NT2/D1 (cell line): ENCODE data around the gene CEP164.

Source experiments
- DNase-seq: peaks from one replicate; pipeline ENCODE4 v3.0.0-alpha.2; 2011; ENCODE audit warnings: low read depth, low spot score
- H3K27me3 ChIP-seq: 2 replicates; pipeline ENCODE4 v1.6.0; 2011; ENCODE audit warnings: mild to moderate bottlenecking; ENCODE audit not compliant: insufficient read length, insufficient read depth
- H3K36me3 ChIP-seq: 2 replicates; pipeline ENCODE4 v1.6.1; 2011; ENCODE audit warnings: mild to moderate bottlenecking, low read length, mixed read lengths; ENCODE audit not compliant: insufficient read depth, insufficient read length
- H3K4me1 ChIP-seq: 2 replicates; pipeline ENCODE4 v1.5.1; 2011; ENCODE audit not compliant: insufficient read depth, insufficient read length
- H3K4me3 ChIP-seq: 2 replicates; pipeline ENCODE4 v1.5.1; 2011; ENCODE audit warnings: low read depth; ENCODE audit not compliant: insufficient read length
- H3K9ac ChIP-seq: 2 replicates; pipeline ENCODE4 v1.6.0; 2011; ENCODE audit warnings: low read depth; ENCODE audit not compliant: insufficient read length
- H3K9me3 ChIP-seq: 2 replicates; pipeline ENCODE4 v1.5.1; 2011; ENCODE audit warnings: mild to moderate bottlenecking, low read length; ENCODE audit not compliant: insufficient read depth
- SUZ12 ChIP-seq: IDR thresholded peaks from 2 replicates; pipeline ENCODE4 v1.6.1; 2011; ENCODE audit not compliant: insufficient read length, insufficient read depth; ENCODE audit errors: extremely low read depth
- YY1 ChIP-seq: IDR thresholded peaks from 2 replicates; pipeline ENCODE4 v1.6.1; 2011; ENCODE audit not compliant: insufficient read length, insufficient read depth
- ZNF274 ChIP-seq: IDR thresholded peaks from 2 replicates; pipeline ENCODE4 v1.6.1; 2011; ENCODE audit warnings: mild to moderate bottlenecking, low read depth, low read length

The CEP164 gene

GRCh38 chr11:117366875-117367274 is 39.2 kb downstream of the CEP164 start:
- H3K9me3 ChIP-seq: no peaks in the 10 kb centered on the region
- TF ChIP-seq SUZ12 (no peak), ZNF274 (no peak), YY1 (no peak)
- H3K27me3 ChIP-seq: no peaks in the 10 kb centered on the region
- DNase-seq: no peak
- H3K4me1 ChIP-seq: peaks cover 2% of the 10 kb centered on the region
- H3K9ac ChIP-seq: no peak overlapping the region
- peaks cover 76% of the 10 kb centered on the region for H3K36me3 ChIP-seq
- no peak overlapping the region for H3K4me3 ChIP-seq

- Histone ChIP-seq H3K4me1 (peaks cover 2% of the 10 kb centered on the region), H3K9me3 (no peaks in the 10 kb centered on the region), H3K4me3 (no peak overlapping the region), H3K9ac (no peak overlapping the region), H3K36me3 (peaks cover 74% of the 10 kb centered on the region), H3K27me3 (no peaks in the 10 kb centered on the region)
- no peak for TF ChIP-seq ZNF274
- no peak for TF ChIP-seq YY1
- no peak for TF ChIP-seq SUZ12
- no peak for DNase-seq
Measured at GRCh38 chr11:117369534-117369933, 41.9 kb downstream of the CEP164 start.

- Histone ChIP-seq H3K4me1 (peaks cover 2% of the 10 kb centered on the region), H3K36me3 (peaks cover 77% of the 10 kb centered on the region), H3K4me3 (no peak overlapping the region), H3K27me3 (no peaks in the 10 kb centered on the region), H3K9me3 (no peaks in the 10 kb centered on the region), H3K9ac (no peak overlapping the region)
- TF ChIP-seq ZNF274: no peak
- TF ChIP-seq SUZ12: no peak
- no peak for TF ChIP-seq YY1
- DNase-seq: no peak
Measured at GRCh38 chr11:117371453-117371852, 43.8 kb downstream of the CEP164 start.

DNA sequence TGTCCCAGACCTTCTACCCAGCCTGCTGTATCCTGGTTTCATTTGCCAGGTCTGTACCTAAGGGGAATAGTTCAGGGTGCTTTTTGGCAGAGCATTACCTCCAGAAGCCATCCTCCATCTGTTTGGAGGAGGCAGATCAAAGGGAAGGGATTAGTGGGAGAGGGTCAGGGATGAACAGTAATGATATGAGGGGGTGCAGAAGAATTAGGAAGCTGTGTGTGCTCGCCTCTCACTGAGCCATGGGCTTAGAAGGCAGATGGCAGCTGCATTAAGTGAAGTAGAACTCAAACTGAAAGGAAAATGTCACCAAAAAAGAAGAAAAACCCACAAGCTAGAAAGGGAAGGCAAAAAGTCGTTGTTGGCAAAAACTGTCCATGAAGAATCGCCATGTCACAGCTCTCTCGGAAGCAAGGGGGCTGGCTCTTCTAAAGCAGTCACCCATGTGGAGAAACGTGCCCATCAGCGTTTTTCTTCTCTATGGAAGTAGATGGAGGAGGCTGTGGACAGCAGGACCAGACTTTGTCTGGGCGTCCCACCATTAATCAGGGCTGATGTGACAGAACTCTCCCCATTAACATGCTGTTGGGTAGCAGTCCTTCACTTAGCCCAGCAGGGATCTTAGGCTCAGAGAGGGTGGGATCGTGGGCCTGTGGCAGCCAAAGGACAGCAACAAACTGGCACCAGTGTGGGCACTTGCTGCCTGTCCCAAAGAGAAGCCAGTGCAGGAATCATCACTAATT is 46.8 kb downstream of the CEP164 start:
- Histone ChIP-seq H3K4me3 (no peak overlapping the region), H3K4me1 (no peaks in the 10 kb centered on the region), H3K9me3 (no peaks in the 10 kb centered on the region), H3K27me3 (no peaks in the 10 kb centered on the region), H3K9ac (no peak overlapping the region), H3K36me3 (peaks cover 66% of the 10 kb centered on the region)
- TF ChIP-seq SUZ12: no peak
- no peak for TF ChIP-seq ZNF274
- no peak for TF ChIP-seq YY1
- no peak for DNase-seq

- Histone ChIP-seq H3K9ac (no peak overlapping the region), H3K4me3 (no peak overlapping the region), H3K36me3 (peaks cover 78% of the 10 kb centered on the region), H3K4me1 (no peaks in the 10 kb centered on the region), H3K9me3 (no peaks in the 10 kb centered on the region), H3K27me3 (no peaks in the 10 kb centered on the region)
- no peak for TF ChIP-seq ZNF274
- TF ChIP-seq YY1: no peak
- TF ChIP-seq SUZ12: no peak
- no peak for DNase-seq
Measured at GRCh38 chr11:117375960-117376359, 48.3 kb downstream of the CEP164 start.

DNA sequence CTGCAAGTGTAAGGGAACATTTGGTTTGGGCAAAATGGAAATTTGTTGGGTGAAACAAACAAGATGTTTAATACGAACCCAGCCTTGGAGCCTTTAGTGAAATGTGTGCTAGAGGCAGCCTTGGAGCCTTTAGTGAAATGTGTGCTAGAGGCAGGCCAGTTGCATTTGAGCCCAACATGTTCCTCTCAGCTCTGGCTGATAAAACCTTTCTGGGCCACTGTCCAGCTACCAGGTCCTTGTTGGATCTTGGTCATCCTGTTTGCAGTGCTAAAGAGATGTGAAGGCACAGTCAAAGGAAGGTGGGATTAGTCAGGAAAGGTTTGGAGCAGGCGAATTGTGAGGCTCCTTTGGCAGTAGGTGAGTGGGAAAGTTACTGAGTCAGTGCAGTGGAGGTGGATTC is 48.9 kb downstream of the CEP164 start:
- Histone ChIP-seq H3K4me1 (no peaks in the 10 kb centered on the region), H3K36me3 (peaks cover 78% of the 10 kb centered on the region), H3K27me3 (no peaks in the 10 kb centered on the region), H3K9me3 (no peaks in the 10 kb centered on the region), H3K9ac (no peak overlapping the region), H3K4me3 (no peak overlapping the region)
- no peak for TF ChIP-seq ZNF274
- TF ChIP-seq YY1: no peak
- no peak for TF ChIP-seq SUZ12
- no peak for DNase-seq

GRCh38 chr11:117378976-117379865 is 51.6 kb downstream of the CEP164 start:
- H3K27me3 ChIP-seq: no peaks in the 10 kb centered on the region
- peaks cover 75% of the 10 kb centered on the region for H3K36me3 ChIP-seq
- H3K4me3 ChIP-seq: no peak overlapping the region
- no peak for DNase-seq
- TF ChIP-seq SUZ12: no peak
- no peak for TF ChIP-seq ZNF274
- TF ChIP-seq YY1: no peak
- H3K9ac ChIP-seq: no peak overlapping the region
- H3K4me1 ChIP-seq: peaks cover 4% of the 10 kb centered on the region
- H3K9me3 ChIP-seq: no peaks in the 10 kb centered on the region
